ENCODE results near the gene NR1H2.

NR1H2 gene

GRCh38 chr19:50420808-50421207 is 44.6 kb downstream of the NR1H2 start:
- in situ Hi-C loops (cut with MboI; ENCODE audit: low sequenced_read_pairs), result no loop called here

DNA sequence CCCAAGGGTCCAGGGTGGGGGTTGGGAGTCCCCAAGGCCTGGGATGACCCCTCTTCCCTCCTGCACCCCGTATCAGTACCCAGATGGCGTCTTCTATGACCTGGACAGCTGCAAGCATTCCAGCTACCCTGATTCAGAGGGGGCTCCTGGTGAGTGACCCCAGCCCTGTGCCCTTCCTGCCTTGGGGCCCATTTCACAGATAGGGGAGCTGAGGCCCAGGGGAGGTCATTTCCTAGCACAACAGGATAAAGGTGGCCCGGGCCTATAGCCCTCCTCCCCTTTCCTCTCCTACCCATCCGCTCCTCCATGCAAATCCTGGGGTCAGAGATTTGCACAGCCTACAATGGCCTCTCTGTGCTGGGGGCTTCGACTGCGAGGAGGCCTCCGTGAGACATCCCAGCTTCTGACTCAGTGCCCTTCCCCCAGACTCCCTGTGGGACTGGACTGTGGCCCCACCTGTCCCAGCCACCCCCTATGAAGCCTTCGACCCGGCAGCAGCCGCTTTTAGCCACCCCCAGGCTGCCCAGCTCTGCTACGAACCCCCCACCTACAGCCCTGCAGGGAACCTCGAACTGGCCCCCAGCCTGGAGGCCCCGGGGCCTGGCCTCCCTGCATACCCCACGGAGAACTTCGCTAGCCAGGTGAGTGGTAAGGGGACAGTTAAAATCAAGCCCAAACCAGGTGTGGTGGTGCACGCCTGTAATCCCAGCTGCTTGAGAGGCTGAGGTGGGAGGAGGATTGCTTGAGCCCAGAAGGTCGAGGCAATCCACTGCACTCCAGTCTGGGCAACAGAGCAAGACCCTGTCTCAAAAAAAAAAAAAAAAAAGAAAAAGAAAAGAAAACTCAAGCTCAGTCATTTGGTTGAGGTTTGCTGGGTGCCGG is 46.4 kb downstream of the NR1H2 start:
- in situ Hi-C loops (cut with MboI; ENCODE audit: low sequenced_read_pairs), result no loop called here

GRCh38 chr19:50423279-50424113 is 47.2 kb downstream of the NR1H2 start:
- in situ Hi-C loops (cut with MboI; ENCODE audit: low sequenced_read_pairs), result no loop called here

DNA sequence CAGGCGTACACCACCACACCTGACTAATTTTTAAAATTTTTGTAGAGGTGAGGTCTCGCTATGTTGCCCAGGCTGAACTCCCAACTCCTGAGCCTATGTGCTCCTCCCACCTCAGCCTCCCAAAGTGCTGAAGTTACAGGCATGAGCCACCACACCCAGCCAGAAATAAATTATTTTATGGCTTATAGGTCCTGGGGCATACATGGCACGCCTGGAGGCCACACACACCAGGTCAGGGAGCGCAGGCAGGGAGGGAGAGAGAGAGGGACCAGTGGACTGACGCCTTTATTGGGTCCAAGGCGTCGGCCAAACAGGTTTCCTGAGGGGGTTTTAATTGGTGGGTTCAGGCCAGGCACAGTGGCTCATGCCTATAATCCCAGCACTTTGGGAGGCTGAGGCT is 49.3 kb downstream of the NR1H2 start:
- in situ Hi-C loops (cut with MboI; ENCODE audit: low sequenced_read_pairs), result no loop called here

- in situ Hi-C loops (cut with MboI; ENCODE audit: low sequenced_read_pairs), result no loop called here
These were observed 51.2 kb downstream of the NR1H2 start for GRCh38 chr19:50427318-50427925.

DNA sequence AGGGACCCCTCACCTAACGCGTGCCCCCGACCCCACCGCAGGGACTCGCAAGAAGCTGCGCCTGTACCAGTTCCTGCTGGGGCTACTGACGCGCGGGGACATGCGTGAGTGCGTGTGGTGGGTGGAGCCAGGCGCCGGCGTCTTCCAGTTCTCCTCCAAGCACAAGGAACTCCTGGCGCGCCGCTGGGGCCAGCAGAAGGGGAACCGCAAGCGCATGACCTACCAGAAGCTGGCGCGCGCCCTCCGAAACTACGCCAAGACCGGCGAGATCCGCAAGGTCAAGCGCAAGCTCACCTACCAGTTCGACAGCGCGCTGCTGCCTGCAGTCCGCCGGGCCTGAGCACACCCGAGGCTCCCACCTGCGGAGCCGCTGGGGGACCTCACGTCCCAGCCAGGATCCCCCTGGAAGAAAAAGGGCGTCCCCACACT is 51.8 kb downstream of the NR1H2 start:
- in situ Hi-C loops (cut with MboI; ENCODE audit: low sequenced_read_pairs), result no loop called here

DNA sequence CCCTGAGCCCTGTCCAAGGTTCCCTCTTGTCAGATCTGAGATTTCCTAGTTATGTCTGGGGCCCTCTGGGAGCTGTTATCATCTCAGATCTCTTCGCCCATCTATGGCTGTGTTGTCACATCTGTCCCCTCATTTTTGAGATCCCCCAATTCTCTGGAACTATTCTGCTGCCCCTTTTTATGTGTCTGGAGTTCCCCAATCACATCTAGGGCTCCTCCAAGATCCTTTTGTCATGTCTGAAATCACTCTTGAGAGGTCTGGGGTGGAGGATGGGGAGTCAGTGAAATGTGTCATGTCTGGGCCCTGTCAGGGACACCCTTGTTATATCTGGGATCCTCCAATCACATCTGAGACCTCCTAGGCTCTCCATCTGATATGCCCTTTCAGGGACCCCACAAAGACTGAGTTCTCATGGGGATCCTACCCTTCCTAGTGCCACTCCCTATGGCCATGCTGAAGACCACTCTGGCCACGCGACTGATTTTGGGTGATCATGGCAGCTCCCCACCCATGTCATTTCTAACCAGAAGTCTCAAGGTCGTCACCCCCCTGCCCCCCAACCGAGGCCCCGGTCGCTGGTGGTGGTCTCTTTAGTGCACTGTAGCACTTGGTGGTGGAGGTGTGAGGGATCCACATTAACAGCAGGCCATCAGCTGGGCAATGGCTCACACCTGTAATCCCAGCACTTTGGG is 52.7 kb downstream of the NR1H2 start:
- in situ Hi-C loops (cut with MboI; ENCODE audit: low sequenced_read_pairs), result no loop called here

- in situ Hi-C loops (cut with MboI; ENCODE audit: low sequenced_read_pairs), result no loop called here
These were observed 54.7 kb downstream of the NR1H2 start for GRCh38 chr19:50430888-50431342.

DNA sequence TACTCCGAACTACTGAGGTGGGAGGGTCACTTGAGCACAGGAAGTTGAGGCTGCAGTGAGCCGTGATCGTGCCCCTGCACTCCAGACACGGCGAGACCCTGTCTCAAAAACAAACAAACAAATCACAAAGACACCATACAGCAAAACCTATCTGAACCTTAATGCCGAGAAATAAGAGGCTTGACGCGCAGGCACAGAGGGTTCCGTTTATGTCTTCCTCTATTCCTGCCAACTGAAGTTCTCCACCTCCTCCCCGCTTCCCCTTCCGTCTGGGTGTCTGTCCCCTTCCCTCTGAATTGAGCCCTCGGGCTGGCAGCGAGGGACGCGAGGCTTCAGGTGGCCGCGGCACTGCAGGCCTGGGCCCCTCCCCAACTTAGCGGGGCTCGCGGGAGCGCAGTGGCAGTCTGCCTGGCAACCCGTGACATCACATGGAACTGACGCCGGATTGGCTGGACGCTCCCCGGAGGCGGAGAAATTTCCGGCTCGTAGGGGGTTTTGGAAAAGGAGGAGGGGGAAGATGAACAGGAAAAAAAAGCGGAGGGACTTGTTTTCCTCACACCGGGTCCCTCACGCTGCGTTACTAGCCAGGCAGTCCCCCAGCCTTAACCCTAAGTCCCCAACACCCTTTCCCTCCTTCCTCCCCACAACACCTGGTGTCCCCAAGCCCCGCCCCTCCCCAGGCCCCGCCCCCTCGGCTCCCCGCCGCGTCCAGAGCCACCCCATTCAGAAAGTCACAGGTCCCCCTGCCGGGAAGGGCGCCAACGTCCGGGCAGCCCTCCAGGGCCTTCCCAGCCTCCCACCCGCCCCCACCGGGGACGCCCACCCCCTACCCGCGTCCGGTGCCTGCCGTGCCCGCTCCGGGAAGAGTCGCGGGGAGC is 55.3 kb downstream of the NR1H2 start:
- in situ Hi-C loops (cut with MboI; ENCODE audit: low sequenced_read_pairs), result no loop called here

DNA sequence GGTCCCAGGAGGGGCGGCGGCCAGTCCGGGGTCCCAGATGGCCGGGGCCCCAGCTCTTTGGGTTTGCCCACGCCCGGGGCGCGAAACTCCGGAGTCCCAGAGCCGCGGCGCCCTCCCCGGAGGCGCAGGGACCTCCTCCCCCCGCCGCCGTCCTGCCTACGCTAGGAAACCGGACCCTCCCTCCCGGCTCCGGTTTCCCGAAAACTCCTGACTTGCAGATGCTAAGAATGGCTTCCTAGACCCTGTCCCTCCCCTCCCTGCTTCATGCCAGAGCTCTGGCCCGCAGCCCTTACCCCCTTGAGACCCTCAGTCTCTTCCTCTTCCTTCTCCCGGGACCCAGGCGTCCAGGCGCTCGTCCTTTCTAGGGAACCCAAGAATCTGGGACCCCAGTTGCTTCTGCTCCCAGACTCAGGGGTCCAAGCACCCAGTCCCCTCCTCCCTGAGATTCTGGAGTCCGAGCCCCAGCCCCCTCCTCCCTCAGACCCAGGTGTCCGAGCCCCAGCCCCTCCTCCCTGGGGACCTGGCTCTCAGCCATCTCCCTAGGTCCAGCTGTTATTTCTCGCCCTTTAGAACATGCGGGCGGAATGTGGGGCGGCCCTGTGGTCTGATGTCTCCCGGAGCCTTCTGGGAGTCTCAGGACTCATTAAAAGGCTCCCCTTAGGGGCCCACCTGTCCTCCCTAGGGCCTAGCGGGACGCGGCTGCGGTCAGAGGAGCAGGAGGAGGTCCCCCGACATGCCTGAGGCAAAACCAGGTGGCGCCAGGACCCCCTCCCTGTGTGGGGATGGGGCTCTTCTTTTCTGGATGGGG is 56.2 kb downstream of the NR1H2 start, which contains the start of gene MYBPC2:
Gene MYBPC2 (plus strand): TSS at position 672 of the 808 bp plus-strand sequence. CDS start 62 bp downstream, at position 734.
- in situ Hi-C loops (cut with MboI; ENCODE audit: low sequenced_read_pairs), result no loop called here
